ENCODE results near the gene FCN1.

DNA sequence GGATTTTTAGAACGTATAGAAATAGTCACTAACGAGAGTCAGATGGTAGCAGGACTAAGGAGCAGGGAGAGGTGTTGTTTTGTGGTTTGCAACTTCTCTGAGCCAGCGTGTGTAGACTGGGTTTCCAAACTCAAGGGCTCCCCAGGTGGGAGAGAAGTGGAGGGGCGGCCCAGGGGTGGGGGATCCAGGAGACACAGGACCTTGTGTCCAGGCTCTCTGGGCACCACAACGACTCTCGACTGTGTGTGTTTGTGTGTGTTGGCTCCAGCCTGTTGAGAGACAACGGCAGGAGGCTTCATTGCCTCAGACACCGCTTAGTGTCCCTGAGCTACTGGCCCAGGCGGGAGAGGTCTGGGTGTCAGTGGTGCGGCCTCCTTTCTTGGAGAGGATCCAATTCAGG, 934 bp upstream of the FCN1 start:
- TF ChIP-seq POLR2A (IDR thresholded peaks at IDR 0.05) (no peak), POLR2AphosphoS5 (IDR thresholded peaks at IDR 0.05) (no peak)
- TF ChIP-seq, protein P1, sequence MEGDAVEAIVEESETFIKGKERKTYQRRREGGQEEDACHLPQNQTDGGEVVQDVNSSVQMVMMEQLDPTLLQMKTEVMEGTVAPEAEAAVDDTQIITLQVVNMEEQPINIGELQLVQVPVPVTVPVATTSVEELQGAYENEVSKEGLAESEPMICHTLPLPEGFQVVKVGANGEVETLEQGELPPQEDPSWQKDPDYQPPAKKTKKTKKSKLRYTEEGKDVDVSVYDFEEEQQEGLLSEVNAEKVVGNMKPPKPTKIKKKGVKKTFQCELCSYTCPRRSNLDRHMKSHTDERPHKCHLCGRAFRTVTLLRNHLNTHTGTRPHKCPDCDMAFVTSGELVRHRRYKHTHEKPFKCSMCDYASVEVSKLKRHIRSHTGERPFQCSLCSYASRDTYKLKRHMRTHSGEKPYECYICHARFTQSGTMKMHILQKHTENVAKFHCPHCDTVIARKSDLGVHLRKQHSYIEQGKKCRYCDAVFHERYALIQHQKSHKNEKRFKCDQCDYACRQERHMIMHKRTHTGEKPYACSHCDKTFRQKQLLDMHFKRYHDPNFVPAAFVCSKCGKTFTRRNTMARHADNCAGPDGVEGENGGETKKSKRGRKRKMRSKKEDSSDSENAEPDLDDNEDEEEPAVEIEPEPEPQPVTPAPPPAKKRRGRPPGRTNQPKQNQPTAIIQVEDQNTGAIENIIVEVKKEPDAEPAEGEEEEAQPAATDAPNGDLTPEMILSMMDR (IDR thresholded peaks at IDR 0.05), result no peak
